COLO829 (cell line): ENCODE results near the gene SLC38A2.

Source experiments
- DNase-seq: peaks from one replicate; pipeline ENCODE4 v3.0.0; 2012; ENCODE audit warnings: low spot score

Gene SLC38A2

GRCh38 chr12:46374310-46374709 is 1.7 kb upstream of the SLC38A2 start:
- no peak for DNase-seq

DNA sequence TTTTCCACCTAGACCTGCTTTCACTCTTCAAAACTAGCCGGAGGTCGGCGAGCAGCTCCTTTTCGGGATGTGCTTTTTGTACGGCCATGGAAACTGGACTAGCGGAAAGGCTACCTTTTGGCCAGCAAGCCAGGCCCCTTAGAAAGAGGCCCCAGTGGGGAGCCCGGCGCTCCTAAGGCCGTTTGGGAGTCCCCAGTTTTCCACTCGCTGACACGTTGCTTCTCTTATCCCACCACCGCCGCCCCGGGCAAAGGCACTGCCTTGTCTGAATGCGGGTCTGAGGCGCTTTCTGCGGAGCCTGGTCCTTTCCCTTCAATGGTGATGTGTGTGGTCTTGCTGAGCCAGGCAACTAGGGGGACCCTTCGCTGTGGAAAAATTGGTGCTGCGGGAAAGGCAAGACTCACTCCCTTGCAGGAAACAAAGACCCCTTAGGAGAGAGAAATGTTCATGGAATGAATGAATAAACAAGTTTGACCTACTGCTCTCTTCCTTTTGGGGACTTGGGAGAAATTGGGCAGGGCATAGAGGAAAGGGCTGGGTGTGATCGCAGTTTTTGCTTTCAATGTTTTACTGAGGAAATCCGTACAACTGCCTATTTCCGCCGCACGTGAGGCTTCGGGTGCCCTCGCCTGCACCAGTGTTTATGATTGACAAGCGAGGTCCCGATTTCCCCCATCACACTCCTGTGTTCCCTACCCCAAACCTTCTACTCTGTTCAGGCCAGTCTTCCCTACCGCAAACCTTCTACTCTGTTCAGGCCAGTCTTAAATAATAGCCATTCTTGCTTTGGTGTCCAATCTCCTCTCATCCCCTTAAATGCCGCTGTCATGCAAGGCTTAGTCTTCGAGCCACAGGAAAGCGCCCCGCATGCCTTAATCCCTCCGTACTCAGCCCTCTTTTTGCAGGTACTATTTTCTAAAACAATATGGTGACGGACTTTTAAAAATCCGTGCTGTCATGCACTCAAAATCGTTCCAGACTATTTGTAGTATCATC is 1.0 kb upstream of the SLC38A2 start:
- no peak for DNase-seq

GRCh38 chr12:46371718-46372543 is 642 bp downstream of the SLC38A2 start:
- DNase-seq = no peak

GRCh38 chr12:46370792-46371717 is 1.5 kb downstream of the SLC38A2 start:
- DNase-seq = peak; percentile 81

GRCh38 chr12:46370380-46370734 is 2.2 kb downstream of the SLC38A2 start:
- DNase-seq = no peak

GRCh38 chr12:46369474-46370379 is 2.8 kb downstream of the SLC38A2 start:
- DNase-seq = no peak

DNA sequence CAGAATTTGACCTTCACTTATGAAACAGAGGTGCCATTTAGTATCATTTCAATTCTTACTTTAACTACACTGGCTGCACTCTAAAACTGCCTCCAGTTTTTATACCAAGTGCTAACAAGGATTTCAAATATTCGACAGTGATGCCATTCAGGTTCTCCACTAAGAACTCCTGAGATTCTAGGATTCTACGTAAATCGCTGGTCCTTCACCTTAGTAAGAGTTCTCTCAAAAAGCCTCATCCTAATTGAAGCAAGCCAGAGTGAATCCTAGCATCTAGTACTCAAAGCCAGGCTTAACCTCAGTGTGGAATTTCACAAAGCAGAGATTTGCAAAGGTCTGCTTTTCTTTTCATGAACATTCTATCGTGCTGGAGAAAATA is 3.5 kb downstream of the SLC38A2 start:
- no peak for DNase-seq

GRCh38 chr12:46368684-46369083 is 3.9 kb downstream of the SLC38A2 start:
- no peak for DNase-seq

DNA sequence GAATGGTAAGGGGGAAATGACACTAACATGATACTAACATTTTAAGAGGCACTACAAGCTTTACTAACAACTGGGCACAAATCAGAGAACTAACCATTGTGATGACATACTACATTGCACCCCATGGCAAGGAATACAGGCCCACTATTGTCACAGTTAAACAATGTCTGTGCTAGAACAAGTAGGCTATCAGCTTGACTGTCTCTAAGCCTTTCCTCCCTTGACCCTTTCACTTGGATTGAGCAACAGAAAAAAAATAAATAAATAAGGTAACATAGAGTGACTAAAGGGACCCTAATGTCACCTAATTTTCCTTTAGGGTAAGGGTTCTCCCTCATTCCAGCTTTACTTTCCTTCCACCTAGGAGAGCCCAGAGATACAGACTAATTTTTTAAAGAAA is 4.4 kb downstream of the SLC38A2 start:
- DNase-seq = no peak

- DNase-seq = no peak
Measured at GRCh38 chr12:46367351-46368029, 5.1 kb downstream of the SLC38A2 start.

- DNase-seq = no peak
Measured at GRCh38 chr12:46366771-46367170, 5.8 kb downstream of the SLC38A2 start.

GRCh38 chr12:46365951-46366379 is 6.6 kb downstream of the SLC38A2 start:
- DNase-seq = no peak

DNA sequence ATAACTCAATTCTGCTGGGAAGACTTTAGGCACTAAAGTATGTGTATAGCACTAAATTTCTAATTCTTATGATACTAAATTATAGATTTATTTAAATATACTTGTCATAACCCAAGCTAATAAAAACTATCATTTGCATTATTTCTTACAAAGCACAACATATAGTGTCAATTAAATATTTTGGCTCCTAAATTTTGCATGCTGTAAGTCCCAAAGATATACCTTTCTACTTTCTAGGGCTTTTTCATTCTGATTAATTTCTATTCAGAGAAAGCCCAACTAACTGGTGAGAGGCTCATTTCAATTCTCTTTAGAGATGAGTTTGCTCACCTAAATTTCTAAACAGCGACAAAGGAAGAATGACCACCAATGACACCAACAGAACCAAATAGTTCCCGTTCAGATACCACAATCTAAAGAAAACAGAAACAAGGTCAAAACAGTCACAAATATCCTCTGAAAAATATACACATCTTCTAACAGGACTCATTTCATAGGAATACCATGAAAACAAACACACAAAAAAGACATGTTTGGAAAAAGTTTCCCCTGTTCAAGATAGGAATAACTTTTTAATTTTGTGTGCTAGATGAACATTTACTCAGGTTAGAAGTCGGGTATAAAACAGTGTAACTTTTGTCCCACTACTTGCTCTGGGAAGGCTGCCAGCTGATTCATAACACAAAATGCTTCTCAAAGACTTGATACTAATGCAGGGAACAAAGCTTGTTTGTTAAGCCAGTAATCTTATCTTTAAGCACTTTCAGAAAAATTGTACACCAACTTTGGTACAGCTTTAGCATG is 7.6 kb downstream of the SLC38A2 start:
- peak; percentile 62 for DNase-seq

GRCh38 chr12:46364300-46364696 is 8.3 kb downstream of the SLC38A2 start:
- no peak for DNase-seq

DNA sequence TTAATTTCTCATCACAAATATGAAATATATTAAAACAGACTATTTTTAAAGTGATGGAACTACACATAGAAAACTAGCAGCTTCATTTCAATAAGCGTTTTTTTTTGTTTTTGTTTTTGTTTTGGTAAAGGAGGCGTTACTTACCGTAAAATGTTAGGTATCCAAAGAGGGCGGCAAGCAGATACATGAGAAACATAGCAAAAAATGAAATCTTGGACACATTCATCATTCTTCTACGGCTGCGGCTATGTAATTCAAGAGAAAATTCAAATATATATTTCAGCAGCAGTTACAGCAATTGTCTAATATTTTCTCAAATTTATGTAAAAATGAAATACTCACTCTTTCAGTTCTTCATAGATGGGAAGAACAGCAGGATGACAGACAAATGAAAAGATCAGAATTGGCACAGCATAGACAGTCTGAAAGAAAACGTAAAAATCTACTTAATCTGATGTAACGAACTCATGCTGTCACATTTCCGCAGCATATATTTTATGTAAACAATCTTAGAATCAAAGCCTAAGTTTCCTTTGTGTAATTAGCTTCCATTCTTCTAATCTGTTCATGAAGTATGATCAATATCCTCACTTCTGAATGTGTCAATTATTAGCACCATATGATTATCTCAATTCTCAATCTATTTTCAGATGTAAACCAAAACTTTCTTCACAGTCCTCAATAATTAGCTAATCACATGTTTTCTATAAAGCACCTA is 8.8 kb downstream of the SLC38A2 start:
- DNase-seq = no peak

DNA sequence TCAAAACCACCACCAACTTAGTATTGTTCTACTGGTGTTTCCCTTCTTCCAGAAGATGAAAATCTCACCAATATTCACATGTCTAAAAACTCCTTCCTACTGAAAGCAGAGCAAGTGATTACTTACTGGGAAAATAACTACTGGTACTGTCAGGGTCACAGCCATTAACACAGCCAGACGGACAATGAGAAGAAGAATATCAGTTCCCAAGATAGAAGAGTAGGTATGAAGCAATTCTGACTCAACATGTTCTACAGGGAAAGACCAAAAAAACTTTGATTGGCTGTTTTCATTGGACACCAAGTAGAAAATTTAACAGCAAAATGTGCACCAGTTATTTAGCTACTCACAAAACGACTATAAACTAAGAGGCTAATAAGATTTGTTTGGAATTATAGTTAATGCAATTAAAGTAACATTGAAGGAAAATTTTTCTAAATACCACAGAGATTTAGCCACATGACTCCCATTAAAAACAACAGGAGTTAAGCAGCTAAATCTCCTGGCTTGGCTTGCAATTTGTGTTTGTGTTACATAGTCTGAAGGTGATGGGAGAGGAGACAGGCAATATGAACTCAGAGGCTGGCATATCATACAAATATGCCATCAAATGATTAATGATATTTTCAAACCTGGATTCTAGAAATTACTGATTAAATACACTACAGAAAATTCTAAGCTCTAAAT is 9.5 kb downstream of the SLC38A2 start:
- DNase-seq = no peak

DNA sequence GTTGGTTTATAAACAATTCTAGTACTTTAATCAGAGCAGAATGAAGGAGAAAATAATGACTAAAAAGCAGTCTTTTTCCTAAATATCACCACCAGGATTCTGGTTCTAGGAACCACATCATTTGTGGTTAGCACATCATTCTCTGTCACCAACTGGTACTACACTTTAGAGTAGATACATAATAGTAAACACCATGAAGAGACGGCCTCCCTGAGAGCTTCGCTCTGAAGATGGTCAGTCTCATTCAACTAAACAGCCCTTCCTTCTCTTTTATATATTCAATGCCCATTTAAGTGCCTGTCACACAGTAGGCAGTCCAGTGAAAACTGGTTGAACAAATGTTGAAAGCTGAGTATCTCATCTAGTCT is 10.9 kb downstream of the SLC38A2 start:
- no peak for DNase-seq
